ENCODE results near the gene SLC22A5.

The SLC22A5 gene

GRCh38 chr5:132365213-132365612 is 4.3 kb upstream of the SLC22A5 start:
- Histone ChIP-seq H3K9me3 (no peaks in the 10 kb centered on the region), H3K36me3 (no peaks in the 10 kb centered on the region), H3K4me1 (peaks cover under 1 to 47% (median 26%) of the 10 kb centered on the region in 4 donors), H3K4me3 (no peak overlapping the region), H3K27ac (peak overlapping the region; percentile 65 to 74), H3K27me3 (no peaks in the 10 kb centered on the region)
- intact Hi-C loops (cut with DNase I; ENCODE audit: low total_unique reads) = no loop called here
- no peak for DNase-seq
- TF ChIP-seq CTCF (IDR thresholded peaks at IDR 0.05) = no peak

GRCh38 chr5:132368186-132368585 is 1.3 kb upstream of the SLC22A5 start:
- H3K9me3 ChIP-seq = no peaks in the 10 kb centered on the region
- H3K27me3 ChIP-seq = no peaks in the 10 kb centered on the region
- intact Hi-C loops (cut with DNase I; ENCODE audit: low total_unique reads) = no loop called here
- H3K36me3 ChIP-seq = no peaks in the 10 kb centered on the region
- DNase-seq = no peak
- no peak for TF ChIP-seq CTCF (IDR thresholded peaks at IDR 0.05)
- peak overlapping the region in 1 of 2 donors; percentile 17 for H3K27ac ChIP-seq
- H3K4me1 ChIP-seq = peaks cover 3 to 65% (median 40%) of the 10 kb centered on the region in 4 donors
- H3K4me3 ChIP-seq = no peak overlapping the region

- peak overlapping the region; percentile 79 to 88 for H3K27ac ChIP-seq
Observed at GRCh38 chr5:132369007-132369473, 470 bp upstream of the SLC22A5 start.

GRCh38 chr5:132370181-132370970 is 866 bp downstream of the SLC22A5 start:
- intact Hi-C loops (cut with DNase I; ENCODE audit: low total_unique reads) = no loop called here
- peak in 1 of 2 donors; percentile 73 for DNase-seq
- no peaks in the 10 kb centered on the region for H3K9me3 ChIP-seq
- H3K4me3 ChIP-seq = peak overlapping the region; percentile 65 to 71
- no peaks in the 10 kb centered on the region for H3K27me3 ChIP-seq
- H3K36me3 ChIP-seq = no peaks in the 10 kb centered on the region
- H3K27ac ChIP-seq = peak overlapping the region; percentile 79 to 88
- H3K4me1 ChIP-seq = peaks cover 3 to 45% (median 23%) of the 10 kb centered on the region in 4 donors
- no peak for TF ChIP-seq CTCF (IDR thresholded peaks at IDR 0.05)

More at GRCh38 chr5:132369007-132369473, 470 bp upstream of the SLC22A5 start:
- no peaks in the 10 kb centered on the region for H3K36me3 ChIP-seq
- DNase-seq = no peak
- intact Hi-C loops (cut with DNase I; ENCODE audit: low total_unique reads) = no loop called here
- H3K9me3 ChIP-seq = no peaks in the 10 kb centered on the region
- H3K27me3 ChIP-seq = no peaks in the 10 kb centered on the region
- no peak for TF ChIP-seq CTCF (IDR thresholded peaks at IDR 0.05)
- peaks cover 3 to 57% (median 32%) of the 10 kb centered on the region in 4 donors for H3K4me1 ChIP-seq
- H3K4me3 ChIP-seq = peak overlapping the region; percentile 65 to 71

GRCh38 chr5:132370971-132371602 is 1.6 kb downstream of the SLC22A5 start:
- H3K27ac ChIP-seq = peak overlapping the region in 1 of 2 donors; percentile 88
- H3K4me3 ChIP-seq = peak overlapping the region; percentile 65 to 71
- no peaks in the 10 kb centered on the region for H3K36me3 ChIP-seq
- no peak for TF ChIP-seq CTCF (IDR thresholded peaks at IDR 0.05)
- intact Hi-C loops (cut with DNase I; ENCODE audit: low total_unique reads) = no loop called here
- peaks cover 3 to 45% (median 23%) of the 10 kb centered on the region in 4 donors for H3K4me1 ChIP-seq
- H3K9me3 ChIP-seq = no peaks in the 10 kb centered on the region
- no peak for DNase-seq
- H3K27me3 ChIP-seq = no peaks in the 10 kb centered on the region

Data from tibial artery (tissue), 4 donors.